ENCODE data around the gene TBC1D9.

Gene TBC1D9

DNA sequence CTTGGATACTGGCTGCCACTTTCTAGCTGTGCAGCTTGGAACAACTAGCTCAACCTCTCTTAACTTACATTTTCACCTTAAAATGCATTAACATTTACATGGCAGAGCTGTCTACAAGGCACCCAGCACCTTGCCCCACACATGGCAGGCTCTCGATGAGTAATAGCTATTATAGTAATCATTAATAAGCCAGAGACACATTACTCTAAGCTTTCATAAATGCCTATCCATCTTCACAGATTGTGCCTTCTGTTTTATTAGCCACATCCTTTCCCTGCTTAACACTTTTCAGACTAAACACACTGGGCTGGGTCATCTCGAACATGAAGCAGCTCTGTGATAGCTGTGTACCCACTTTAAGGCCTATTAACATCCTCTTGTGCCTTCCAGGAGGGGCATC, 103.6 kb downstream of the TBC1D9 start:
- H3K4me3 ChIP-seq (ENCODE audit: control insufficient read depth, low read depth, low read length): no peak overlapping the region
- no peak for DNase-seq (ENCODE audit: low read depth)
- no peak for TF ChIP-seq CTCF (conservative IDR thresholded peaks at IDR 0.05; ENCODE audit: control insufficient read depth, insufficient read depth, low read depth, low read length)

DNA sequence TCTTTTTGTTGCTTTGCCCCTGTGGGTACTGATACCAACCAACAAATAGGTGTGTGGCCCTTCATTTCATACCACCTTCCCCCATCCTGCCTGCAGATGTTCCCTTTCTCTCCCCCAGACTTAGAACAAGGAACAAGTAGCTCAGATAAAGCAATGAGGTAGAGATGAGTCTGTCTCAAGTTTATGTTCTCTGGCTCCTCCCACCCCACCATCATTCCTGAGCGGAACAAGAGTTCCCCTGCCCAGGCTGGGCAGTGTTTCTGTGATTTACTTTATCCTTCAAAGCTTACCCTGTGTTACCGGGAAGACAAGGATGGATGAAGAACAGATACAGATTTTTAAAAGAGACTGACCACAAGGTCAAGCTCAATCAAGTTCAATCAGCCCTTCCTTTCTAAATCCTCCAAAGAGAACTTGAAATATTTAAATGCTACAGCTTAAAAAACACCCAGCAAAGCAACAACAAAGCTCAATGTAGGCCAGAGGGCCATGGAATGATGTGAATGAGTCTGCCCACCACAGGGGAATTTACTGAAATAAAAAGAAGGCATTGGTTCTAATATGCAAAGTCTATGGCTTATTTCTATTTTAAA, 107.4 kb downstream of the TBC1D9 start:
- DNase-seq (ENCODE audit: low read depth): no peak
- no peak overlapping the region for H3K4me3 ChIP-seq (ENCODE audit: control insufficient read depth, low read depth, low read length)
- no peak for TF ChIP-seq CTCF (conservative IDR thresholded peaks at IDR 0.05; ENCODE audit: control insufficient read depth, insufficient read depth, low read depth, low read length)

DNA sequence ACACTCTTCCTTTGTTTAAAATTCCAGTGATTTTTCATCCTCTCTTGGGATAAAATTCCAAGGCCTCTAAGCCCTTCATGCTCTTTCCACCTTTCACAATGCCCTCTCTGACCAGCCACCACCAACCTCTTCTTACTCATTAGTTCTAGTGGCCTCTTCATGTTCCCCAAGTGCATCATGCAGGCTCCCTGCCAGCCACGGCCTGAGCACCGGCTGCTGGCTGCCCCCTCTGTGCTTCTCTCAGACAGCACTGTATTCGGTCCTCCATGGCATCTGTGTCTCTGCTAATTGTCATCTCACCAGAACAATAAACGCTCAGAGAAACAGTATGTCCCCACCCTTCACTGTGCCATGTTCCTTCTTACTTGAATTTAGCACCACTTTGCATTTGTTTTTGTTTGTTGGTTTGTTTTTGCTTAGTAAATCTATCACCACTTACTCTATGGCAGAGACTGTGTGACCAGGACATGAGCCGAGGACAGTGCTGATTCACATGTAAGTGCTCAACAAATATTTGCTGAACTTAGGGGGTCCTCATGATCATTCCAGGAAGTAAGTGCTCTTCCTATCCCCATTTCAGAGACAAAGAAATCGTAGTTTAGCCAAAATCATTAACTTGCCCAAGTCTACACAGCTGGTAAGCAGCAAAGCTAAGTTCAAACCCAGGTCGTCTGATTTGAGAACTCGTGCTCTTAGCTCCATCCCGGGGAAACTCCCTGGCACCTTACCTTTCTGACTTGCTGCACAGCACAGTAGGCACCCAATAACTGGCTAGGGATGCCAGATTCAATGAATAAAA, 110.4 kb downstream of the TBC1D9 start:
- DNase-seq (ENCODE audit: low read depth): no peak
- no peak for TF ChIP-seq CTCF (conservative IDR thresholded peaks at IDR 0.05; ENCODE audit: control insufficient read depth, insufficient read depth, low read depth, low read length)
- no peak overlapping the region for H3K4me3 ChIP-seq (ENCODE audit: control insufficient read depth, low read depth, low read length)

DNA sequence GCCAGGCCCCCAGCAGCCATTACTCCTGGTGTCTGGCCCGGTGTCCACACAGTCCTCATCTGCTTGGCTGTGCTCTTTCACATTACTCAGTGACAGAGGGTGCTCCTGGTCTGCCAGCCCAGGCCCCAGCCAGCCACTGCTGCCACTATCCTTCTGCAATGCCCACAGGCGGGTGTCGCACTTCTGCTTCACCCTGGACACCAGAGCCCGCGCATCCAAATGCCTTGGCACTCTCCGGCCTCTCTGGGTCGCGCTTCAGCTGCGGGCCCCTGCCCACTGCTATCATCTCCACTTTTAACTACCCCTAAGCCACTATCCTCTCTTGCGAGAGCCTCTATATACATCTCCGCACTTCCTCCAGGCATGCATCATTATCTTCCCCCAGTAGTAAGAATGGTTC, 111.0 kb downstream of the TBC1D9 start:
- no peak for TF ChIP-seq CTCF (conservative IDR thresholded peaks at IDR 0.05; ENCODE audit: control insufficient read depth, insufficient read depth, low read depth, low read length)
- no peak overlapping the region for H3K4me3 ChIP-seq (ENCODE audit: control insufficient read depth, low read depth, low read length)
- no peak for DNase-seq (ENCODE audit: low read depth)

GRCh38 chr4:140644470-140645185, 111.6 kb downstream of the TBC1D9 start:
- H3K4me3 ChIP-seq (ENCODE audit: control insufficient read depth, low read depth, low read length): no peak overlapping the region
- DNase-seq (ENCODE audit: low read depth): no peak
- no peak for TF ChIP-seq CTCF (conservative IDR thresholded peaks at IDR 0.05; ENCODE audit: control insufficient read depth, insufficient read depth, low read depth, low read length)

- no peak for TF ChIP-seq CTCF (conservative IDR thresholded peaks at IDR 0.05; ENCODE audit: control insufficient read depth, insufficient read depth, low read depth, low read length)
- DNase-seq (ENCODE audit: low read depth): no peak
- no peak overlapping the region for H3K4me3 ChIP-seq (ENCODE audit: control insufficient read depth, low read depth, low read length)
Observed at GRCh38 chr4:140643571-140644055, 112.6 kb downstream of the TBC1D9 start.
